Measurements from ENCODE around the gene GRIN2A.

GRIN2A gene

DNA sequence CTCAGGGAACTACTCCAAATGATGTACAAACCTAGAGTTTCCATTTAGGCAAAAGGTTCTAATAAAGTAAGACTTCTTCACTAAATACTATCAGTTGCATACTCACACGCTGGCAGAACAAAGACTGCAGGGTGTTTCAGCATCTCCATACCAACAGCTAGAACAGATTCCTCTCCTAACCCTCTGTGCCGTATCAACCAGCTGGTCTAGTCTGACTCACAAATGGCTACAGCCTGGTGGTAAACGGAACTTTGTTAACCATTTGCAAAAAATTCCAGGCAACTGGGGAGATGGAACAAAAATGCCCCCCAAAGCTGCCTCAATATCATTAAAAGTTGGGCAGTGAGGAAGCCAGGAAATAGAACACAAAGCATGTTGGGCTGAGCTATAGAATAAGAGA is 217.1 kb downstream of the GRIN2A start:
- DNase-seq (ENCODE audit: low read depth), result no peak

DNA sequence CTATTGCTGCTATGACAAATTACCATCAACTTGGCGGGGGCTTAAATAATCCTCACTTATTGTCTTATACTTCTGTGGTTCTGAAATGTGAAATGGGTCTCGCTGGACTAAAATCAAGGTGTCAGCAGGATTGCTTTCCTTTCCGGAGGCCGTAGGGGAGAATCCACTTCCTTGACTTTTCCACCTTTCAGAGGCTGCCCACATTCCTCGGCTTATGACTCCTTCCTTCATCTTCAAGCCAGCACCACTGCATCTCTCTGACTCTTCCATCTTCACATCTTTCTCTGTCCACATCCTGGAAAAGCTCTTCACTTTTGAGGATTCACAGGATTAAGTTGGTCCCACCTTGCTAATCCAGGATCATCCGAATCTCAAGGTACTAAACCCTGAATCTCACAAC is 217.8 kb downstream of the GRIN2A start:
- DNase-seq (ENCODE audit: low read depth), result no peak

DNA sequence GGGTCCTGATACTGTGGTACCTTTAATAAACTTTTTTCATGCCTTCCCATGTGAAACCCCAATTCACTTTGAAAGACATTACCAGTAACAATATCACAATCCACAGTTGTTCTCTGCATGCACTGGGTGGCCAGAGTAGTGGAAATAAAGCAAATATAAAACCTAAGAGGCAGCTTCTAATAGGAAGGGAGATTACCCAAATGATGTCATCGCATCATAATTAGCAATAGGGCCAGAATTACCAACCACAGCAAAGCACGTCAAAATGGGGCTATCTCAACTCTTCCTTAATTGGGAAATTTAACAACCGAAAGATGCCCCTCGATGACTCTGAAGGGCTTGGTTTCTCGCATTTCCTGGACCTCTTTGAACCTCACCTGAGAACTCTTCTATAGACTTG is 224.8 kb downstream of the GRIN2A start:
- DNase-seq (ENCODE audit: low read depth), result no peak

DNA sequence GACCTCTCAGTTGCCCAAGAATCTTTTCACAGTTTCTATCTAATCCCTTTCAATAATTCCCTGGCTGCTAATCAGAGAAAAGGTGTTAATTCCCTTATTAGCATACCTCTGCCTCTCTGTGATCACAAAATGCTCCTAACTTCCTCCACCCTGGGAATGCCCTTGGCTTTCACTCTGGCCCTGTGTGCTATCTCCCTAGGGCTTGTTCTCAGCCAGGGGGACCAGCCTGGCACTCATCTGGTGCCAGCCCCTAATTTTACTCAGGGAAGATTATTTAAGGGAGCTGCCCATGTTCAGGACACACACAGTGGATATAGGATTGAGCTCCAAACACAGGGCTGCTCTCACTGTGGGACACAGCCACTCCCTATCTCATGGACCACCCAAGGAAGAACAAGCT is 225.2 kb downstream of the GRIN2A start:
- no peak for DNase-seq (ENCODE audit: low read depth)

DNA sequence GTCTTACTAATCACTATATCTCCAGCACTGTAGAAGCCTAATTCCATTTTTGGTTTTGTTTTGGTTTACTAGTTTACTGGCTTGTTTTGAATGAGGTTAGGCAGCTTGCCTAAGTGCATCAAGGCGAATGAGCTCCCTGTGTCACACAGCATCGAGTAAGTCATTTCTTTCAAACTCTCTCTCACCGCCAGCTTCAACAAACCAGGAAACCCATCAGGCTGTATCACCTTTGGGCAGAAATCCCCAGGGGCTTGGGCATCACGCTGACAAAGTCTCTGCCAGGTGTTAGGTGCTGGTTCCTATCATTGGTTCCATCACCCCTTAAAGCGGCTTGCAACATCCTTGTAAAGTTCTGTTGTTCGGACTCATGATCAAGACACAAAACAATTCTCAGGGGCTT is 226.6 kb downstream of the GRIN2A start:
- no peak for DNase-seq (ENCODE audit: low read depth)

DNA sequence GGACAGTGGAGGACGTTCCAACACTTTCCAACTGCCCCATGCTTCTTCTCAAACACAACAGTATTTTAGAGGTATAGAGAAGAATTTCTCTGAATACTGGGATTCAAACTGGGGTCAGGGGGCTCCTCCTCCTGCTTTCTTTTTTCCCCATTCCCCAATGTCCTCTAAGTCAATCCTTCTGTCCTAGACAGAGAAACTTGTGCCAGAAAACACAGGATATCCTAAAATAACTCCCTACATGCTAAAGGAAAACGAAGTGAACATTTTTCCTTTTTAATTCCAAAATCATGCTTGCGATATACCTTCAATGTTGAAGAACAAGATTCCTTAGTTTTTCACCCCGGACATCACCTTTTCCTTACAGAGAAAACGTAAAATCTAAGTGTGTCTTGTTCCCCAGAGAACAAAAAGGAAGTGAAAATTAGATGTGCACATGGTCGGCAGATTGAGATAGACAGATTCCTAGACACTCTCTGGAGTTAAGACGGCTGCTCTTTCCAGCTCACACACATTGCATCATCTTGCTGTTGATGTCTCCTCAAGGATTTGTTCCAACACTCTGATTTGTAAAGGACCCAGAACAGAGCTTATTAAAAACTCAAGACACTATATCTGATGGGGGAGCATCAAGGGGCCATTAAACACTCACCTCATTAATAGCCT is 228.2 kb downstream of the GRIN2A start:
- no peak for DNase-seq (ENCODE audit: low read depth)

DNA sequence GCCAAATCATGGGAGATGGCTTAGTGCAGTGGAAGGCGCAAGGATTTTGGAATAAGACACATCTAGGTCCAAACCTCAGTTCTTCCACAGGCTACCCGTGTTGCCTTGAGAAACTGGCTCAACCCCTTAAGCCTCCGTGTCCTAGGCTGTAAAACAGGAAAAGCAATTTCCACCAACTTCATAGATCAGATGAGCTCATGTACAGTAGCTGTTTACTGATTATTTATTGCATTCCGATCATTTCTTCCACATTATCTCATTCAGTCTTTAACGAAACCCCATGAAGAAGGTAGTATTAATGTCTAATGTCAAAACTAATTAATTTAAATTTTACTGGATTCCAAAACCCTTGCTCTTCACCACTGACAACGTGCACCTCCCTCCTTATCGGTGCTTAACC is 231.6 kb downstream of the GRIN2A start:
- DNase-seq (ENCODE audit: low read depth), result no peak

DNA sequence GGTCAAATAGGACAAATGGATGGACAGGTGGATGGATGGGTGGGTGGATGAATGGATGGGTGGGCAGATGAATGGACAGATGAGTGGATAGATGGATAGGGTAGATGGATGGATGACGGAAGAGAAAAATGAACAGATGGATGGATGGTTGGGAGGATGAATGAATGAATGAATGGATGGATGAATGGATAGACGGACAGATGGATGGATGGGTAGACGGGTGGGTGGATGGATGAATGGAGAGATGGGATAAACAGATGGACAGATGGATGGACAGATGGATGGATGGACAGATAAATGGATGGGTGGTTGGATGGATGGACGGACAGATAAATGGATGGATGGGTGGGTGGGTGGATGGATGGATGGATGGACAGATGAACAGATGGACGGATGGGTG is 232.8 kb downstream of the GRIN2A start:
- DNase-seq (ENCODE audit: low read depth), result no peak

DNA sequence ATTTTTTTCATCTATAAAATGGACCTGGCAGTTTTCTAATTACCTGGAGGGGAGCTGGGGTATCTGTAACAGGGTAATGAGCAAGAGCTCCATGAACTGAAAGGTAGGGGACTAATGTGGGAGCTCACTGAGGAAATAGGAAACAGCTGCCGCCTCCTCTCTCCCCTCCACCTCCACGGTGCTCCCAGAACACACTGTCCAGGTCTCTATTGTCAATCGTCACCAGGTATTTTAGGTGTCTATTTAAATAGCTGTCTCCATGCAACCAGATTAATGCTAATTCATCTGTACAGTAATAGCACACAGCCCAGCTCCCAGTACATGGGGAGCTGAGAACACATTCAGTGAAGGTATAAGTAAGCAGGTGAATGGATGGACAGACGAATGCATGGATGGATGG is 233.3 kb downstream of the GRIN2A start:
- DNase-seq (ENCODE audit: low read depth), result no peak

DNA sequence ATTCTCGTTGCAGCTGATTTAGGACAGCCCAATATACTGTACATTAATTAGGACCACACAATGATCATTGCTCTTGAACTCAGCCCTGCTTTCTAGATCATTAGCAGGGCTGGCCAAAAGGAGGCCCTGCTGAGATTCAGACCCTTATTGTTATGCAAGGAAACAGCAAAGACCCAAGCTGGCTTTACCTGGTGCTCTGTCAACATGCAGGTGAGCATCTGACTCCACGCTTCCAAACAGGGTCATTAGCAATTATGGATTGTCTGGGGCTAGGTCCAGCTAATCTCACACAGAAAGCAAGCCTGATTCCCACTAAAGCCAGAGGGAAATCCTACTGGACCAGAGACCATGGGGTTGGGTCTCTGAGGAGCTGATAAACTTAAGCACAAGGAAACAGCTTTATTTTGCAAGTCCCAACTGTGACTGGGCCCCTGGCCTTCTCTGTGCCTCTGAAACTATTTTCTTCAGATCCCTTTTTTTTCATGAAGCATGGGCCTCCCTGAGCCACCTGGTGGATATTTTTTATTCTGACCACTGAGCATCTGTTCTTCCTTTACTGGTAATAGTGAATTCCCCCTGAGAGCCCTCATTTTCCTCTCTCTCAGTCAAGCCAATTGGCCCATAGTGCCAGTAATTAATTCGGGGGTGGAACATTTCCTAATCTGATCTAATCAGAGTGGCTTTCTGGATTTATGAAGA is 236.1 kb downstream of the GRIN2A start:
- no peak for DNase-seq (ENCODE audit: low read depth)

DNA sequence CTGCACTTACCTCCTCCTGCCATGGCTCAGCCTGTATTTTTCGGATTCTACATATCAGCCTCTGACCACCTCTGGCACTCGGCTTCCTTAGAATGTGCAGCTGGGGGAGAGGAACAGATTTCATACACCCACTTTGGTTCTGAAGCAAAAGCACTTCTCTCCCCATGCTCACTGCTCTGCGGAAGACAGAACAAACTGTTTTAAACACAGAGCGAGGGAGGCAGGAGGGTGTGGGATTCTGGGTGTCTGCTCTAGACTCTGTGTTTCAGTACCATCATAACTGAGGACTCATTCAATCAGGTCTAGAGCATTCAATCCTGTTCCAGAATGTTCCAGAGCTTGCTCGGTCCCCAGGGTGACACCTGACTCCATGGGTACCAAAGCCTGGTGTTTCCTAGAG is 239.1 kb downstream of the GRIN2A start:
- no peak for DNase-seq (ENCODE audit: low read depth)

DNA sequence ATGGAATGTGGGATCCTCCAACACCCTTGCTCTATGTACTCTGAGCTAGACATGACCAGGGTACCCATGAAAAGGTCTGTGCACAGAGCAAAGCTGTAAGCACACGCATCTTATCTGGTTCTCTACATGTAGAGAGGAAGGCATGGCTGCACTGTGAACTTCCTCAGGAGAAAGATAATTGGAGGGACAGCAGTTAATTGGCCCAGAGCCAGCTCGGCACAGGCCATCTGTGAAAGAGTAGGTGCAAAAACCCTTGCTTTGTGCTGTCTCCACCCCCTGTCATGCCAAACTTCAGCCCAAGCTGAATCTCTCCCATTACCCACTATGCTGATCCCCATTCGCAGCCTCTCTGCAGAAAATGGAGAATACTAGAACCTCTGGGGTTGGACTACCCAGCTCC is 241.0 kb downstream of the GRIN2A start:
- no peak for DNase-seq (ENCODE audit: low read depth)

DNA sequence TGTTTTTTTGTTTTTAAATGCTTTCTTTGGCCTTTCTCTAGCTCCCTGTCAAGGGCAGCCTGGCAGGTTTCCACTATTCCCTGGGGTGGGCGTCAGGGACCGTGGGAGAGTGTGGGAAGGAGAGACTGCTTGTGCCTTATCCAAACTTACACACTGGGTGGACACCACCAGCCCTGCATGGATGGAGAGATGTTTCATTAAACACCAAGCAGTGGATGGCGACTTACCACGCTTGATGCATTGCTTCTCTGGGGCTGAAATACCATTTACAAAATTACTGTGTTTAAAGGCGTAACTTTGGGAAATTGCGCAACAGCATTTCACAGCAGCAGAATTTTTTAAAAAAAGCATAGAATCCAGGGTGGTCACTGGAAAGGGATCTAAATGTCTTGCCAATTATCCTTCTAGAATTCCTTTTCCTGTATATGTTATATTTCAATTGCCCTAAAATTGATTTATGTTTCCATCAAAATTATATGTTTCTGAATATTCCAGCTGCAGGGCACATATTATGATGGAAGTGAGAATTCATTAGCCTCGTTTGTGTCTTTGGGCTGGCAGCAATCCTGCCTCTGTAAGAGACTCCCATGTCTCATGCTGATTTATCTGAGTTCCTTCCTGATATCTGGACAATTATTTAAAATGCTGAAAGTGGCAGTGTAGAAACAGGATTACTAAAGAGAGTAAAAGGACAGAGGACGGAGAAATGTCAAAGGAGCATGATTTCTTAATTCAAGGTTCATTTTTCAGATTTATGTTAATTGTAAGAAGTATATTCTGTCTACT is 247.3 kb downstream of the GRIN2A start:
- DNase-seq (ENCODE audit: low read depth), result no peak

DNA sequence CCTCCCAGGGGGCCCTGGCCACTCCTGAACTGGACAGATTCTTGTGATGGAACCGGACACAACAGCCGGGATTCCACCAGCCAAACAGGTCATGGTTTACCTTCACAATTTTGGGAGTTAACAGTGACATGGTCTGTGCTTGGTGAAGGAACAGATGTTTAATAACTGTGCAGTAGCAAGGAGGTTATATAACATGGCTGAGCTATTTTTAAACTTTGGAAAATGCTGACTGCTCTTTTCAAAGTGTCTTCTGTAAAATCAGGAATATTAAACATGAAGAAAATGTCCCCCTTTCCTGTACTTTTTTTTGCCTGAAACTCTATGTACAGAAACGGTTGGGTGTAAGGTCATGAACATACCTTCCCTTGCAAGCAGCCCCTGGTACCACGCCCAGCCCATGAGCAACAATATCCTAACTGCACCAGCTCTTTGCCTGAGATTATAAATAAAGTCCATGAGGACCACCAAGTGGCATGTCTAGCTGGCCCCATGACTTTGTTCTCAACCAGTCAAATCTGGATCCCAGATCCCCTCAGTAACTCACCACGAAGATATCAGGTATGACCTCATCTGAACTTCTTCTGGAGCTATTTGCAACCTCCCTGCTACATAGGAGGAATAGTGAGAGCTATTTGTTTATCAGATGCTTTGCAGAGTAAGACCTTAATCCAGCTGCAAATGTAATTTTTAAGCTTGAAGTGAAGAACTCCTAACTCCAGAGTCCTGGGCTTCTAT is 249.1 kb downstream of the GRIN2A start:
- DNase-seq (ENCODE audit: low read depth), result no peak

DNA sequence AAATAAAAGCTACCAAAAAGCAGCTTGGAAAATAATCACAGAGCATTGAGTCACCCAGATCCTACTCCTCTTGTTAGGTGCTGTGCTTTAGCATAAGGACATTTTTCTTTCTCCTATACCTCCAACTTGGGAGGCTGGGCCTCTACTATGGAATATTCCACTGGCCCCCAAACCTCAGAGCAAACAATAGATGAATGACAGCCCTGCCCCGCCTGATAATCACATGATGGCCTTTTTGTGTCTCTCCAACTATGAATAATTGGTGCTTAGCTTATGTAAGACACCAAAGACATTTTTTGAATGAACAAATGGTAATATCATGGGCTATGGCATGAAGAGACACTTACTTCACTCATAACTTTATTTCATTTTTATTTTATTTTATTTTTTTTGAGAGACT is 250.2 kb downstream of the GRIN2A start:
- DNase-seq (ENCODE audit: low read depth), result no peak

DNA sequence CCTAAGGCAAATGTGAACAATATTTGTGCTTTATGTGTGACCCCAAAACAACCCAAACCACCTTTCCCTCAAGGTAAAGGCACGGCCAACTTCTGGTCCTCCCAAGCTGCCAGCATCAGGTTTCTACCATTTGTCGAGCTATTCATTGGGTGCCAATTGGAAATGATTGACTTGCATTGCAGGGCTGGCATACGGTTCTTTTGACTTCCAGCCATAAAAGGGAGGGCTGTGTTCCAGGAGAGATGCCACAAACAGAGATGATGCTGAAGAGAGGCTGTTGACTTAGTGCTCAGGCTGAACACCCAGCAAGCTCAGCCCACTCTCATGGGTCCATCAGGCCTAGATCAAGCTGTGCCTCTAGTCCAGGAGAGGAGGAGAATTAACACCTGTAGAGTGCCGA is 252.4 kb downstream of the GRIN2A start:
- no peak for DNase-seq (ENCODE audit: low read depth)

DNA sequence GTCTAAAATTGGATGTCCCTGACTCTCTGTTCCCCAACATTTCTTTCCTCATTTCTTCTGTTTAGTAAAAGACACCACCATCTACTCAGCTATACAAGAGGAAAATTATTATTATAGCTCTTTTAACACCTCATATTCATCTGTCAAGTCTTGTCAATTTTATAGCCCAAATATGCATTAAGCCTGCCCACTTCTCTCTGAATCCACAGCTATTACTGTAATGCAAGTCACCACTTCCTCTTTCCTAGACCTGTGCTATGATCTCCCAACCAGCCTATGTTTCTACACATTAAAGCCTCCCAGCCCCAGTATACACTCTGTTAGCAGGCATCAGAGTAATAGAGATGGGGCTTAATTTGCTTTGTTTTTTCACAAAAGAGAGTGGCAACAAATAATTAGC is 252.9 kb downstream of the GRIN2A start:
- DNase-seq (ENCODE audit: low read depth), result no peak

DNA sequence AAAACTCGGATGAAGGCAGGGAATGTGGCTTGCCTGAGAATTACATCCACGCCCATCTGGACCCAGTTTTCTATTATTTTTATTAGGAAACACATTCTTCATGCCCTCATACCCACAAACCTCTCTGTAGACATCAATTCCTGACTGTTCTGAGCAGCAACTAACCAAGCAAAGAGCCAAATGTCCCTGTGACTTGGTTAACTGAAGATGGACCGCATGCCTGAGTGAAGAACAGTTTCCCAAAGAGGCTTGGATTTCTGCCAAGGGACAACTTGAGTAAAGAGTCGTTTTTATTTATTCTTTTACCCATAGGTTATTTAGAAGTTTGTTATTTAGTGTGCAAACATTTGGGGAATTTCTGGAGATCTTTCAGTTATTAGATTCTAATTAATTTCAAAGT is 259.8 kb downstream of the GRIN2A start:
- DNase-seq (ENCODE audit: low read depth), result no peak

DNA sequence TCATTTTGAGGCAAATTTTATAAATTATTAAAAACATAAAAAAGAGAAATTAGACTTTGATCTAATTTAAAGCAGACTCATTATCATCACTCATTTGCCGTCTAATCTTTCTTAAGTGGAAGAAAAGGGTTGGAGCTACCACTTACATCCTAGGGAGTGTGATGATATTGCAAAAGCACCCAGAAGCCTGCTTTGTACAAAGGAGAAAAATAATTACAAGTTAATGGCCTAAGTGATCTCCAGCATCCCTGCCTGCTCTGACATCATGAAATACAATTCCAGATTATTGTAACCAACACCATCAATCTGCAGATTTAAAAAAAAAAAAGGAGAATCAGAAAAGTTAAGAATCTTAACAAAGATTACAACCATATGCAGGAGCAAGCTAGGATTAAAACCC is 260.2 kb downstream of the GRIN2A start:
- no peak for DNase-seq (ENCODE audit: low read depth)

DNA sequence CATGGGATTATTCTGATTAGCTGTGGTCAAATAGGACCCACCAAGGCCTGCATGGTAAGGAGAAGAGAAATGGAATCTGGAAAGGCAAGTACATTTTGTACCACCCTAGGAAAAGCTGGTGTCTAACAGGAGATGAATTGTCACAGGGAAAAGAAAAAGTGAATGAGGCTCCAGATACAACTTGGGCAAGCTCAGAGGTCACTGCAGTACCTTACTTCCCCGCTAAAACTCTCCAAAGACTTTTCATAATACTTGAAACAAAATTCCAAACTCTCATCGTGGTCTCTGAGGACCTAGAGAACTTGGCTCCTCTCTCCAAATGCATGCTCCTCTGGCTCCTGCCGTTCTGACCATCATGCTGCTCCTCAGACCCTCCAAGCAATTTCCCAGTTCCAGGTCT is 262.8 kb downstream of the GRIN2A start:
- no peak for DNase-seq (ENCODE audit: low read depth)

DNA sequence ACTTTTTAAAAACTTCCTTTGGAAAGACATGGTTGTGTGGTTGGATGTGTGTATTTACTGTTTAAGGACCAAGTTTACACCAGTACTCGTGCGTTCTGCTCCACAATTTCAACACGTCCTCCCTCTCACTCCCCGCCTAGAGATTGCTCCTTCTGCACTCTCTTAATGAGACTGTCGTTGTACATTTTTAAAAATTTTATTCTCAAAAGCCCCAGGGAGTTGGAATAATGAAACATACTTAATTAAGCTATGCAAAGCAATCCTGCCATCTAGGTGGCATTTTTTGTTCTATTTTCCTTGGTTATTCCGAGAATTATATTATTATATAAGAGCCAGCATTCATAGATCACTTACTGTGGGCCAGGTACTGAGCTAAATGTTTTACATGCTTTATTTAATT is 264.5 kb downstream of the GRIN2A start:
- DNase-seq (ENCODE audit: low read depth), result no peak

DNA sequence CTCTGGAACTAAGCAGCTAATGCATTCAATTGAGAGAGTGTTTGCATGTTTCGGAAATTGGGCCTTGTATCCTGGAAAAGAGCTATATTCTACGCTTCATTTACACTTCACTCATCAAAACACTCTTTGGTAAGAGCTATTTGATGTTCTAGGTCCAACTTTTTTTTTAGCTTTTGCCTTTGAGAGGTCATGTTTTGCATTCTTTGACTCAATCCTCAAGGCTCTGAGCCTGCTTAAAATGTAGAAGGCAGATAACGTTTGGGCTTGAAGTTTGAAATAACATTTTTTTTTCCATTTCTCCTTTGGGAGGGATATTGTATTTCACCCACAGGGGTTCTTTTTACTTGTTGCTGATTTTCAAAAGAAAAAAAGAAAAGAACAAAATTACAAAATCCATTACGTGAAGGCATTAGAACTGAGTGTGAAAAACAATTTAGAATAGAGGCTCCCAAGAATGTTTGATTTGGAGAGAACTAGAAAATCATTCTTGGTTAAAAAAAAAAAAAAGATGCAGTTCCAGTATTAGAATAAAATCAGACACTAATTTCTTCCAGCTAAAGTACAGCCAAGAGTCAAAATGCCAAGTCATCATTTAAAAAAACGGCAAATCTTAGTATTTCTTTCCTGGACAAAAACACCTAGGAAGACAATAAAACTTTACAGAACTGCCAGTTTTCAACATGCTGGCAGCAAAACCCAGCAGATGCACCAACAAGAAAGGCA is 268.5 kb downstream of the GRIN2A start:
- DNase-seq (ENCODE audit: low read depth), result no peak
